GM19452 (cell line): ENCODE results near the gene UNC93A.
A peak's percentile ranks its signal among the peaks of the same experiment; 100 is the strongest.
"Not testable (repeated sequence)": the region's sequence is repeated elsewhere in the genome, so short reads cannot be mapped to it uniquely, and the experiment has no call there.

Experiments
- ATAC-seq: cut with Tn5 transposase; IDR thresholded peaks from one replicate; pipeline ENCODE4 v1.9.1; 2021; ENCODE audit not compliant: unreplicated experiment

The UNC93A gene

GRCh38 chr6:167338541-167339117 is 47.5 kb downstream of the UNC93A start:
- ATAC-seq: no peak

DNA sequence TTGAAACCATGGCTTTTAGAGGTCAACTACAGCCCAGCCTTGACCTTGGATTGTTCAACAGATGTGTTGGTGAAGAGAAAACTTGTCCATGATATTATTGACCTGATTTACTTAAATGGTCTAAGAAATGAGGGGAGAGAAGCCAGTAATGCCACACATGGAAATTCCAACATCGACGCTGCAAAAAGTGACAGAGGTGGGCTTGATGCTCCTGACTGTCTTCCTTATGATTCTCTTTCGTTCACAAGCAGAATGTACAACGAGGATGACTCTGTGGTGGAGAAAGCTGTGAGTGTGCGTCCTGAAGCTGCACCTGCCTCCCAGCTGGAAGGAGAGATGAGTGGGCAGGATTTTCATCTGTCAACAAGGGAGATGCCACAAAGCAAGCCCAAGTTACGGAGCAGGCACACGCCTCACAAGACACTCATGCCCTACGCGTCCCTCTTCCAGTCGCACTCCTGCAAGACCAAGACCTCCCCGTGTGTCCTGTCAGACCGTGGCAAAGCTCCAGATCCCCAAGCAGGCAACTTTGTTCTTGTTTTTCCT is 50.0 kb downstream of the UNC93A start:
- no peak for ATAC-seq

DNA sequence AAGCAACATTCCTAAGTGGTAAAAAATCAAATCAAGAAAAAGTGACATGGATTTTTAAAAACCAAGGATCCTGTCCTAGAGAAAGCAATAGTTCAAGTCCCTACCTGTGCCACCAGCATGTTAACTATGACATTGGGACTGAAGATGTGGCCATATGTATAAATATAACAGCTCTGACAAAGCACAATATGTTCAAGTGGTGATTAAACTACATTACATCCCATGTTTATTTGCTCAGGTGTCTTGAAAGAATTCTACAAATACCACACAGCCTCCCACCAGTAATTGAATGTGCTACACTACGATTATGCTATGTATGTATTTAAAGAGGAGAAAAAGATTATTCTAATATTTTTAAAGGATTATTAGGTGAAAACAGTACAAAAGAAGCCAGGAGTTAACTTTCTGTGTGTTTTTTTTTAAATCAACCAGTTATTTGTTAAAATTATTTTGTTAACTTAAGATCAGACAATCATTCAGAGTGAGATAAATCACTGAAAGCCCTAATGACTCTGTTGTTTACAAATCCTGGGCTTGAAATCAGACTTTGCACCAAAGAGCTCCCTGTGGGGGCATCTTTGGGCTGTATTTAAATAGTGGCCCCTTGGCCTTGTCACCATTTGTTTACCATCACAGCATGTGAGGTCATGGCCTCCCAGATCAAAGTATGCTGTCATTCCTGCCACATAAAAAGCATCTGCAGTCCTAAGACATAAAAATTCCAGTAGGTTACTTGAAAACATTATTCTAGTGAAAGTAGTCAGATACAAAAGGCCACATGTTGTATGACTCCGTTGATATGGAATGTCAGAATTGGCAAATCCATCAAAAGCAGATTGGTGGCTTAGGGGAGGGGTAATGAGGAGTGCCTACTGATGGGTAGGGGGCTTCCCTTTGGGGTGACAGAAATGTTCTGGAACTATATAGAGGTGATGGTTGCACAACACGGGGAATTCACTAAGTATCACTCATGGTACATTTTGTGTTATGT is 50.8 kb downstream of the UNC93A start:
- ATAC-seq: no peak

- no peak for ATAC-seq
Measured at GRCh38 chr6:167342879-167343610, 51.9 kb downstream of the UNC93A start.

- ATAC-seq: no peak
Measured at GRCh38 chr6:167345348-167345747, 54.2 kb downstream of the UNC93A start.

DNA sequence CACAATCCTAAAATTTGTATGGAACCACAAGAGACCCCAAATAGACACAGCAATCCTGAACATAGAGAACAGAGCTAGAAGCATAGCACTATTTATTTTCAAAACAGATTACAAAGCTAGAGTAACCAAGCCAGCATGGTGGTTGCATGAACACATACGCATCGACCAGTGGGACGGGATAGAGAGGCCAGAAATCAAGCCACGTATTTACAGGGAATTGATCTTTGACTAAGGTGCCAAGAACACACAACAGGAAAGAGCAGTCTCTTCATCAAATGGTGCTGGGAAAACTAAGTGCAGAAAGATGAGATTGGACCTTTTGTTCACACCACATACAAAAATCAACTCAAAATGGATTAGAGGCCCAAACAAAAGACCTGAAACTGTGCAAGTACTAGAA is 54.8 kb downstream of the UNC93A start:
- ATAC-seq: no peak

- no peak for ATAC-seq
Measured at GRCh38 chr6:167347226-167347625, 56.1 kb downstream of the UNC93A start.

DNA sequence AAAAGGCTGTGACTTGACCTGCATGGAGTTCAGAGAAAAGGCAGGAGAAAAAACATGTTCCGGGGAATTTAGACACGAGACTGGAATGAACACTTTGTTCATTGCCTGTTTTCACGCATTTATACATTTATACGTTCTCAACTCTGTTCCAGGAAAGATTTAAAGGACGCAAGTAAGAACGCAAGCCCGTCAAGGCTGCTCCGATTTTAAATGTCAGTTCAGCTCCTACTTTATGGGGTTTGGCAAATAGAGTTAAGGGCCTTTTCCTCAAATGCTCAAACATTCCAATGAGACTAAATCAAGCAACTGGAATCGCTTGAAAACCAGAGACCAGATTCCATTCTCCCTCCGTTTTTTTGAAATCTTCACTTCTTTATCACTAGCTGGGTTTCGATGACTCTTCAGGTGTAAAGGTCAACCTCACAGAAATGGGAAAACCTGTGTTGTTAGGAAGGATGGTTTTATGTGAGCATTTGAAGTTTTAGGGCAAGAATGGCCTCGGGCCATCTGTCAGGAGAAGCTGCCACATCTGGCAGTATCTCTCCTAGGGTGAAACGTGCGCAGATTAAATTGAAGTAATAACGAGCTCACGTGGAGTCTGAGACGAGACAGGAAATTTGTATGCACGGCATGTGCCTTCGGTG is 58.6 kb downstream of the UNC93A start:
- ATAC-seq: no peak

- no peak for ATAC-seq
Measured at GRCh38 chr6:167350275-167350696, 59.2 kb downstream of the UNC93A start.

DNA sequence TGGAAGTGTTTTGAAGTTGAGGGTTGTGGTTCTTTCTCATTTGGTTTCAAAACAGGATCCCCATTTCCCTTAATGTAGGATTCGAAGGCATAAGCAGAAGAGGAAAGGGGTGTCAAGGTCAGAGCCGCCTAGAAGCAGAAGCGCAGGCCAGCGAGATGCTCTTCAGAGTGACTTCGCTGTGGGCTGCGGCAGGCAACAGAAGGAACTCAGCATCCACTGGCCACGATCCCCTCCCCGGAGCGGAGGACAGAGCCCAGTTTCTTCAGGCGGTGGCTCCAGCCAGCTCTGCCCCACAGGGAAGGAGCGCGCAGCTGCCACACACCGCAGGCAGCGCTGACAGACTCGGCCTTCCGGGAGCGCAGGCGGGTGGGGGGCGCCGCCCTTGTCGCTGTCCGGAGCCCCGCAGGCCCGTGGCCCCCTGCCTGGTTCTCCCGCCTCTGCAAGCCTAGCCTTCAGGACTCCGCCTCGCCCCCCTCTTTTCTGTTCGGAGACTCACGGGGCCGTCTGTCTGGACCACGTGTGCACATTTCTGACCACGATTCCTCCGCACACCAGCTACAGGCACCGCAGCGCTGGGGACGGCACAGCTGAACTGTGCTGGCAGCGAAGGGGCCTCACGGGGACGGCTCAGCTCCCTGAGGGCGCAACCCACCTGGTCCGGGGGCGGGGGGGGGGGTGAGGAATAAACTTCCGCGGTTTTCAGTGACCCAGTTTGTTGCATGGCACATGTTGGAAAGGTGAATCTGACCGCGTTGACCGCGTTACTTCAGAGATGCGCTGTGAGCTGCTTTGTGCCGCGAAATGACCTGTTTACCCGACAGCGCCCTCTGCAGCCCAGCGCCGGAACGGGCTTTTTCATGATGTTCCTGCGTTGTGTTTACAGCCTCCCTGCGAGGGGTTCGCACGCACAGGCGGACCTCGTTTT is 59.9 kb downstream of the UNC93A start:
- peak; percentile 65 for ATAC-seq

- peak; percentile 55 for ATAC-seq
Measured at GRCh38 chr6:167351656-167352345, 60.7 kb downstream of the UNC93A start.

GRCh38 chr6:167356874-167357273 is 65.8 kb downstream of the UNC93A start:
- ATAC-seq: no peak

DNA sequence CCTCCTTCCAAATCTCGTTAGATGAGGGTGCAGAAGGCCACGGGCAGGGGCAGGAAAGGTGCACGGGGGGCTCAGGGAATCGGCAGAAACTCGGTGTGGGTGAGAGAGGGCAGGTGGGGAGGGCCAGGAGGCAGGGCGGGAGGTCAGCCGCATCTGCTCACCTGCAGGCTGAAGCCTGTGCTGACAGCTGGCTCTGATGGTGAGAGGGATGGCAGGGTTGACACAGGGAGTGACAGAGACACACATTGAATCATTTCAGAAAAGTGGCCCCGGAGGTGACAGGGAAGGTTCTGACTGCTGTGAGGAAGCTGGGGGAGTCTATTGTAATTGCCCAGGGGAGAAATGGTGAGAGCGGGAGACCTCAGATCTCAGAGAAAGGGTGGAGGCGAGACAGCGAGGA is 67.3 kb downstream of the UNC93A start:
- not testable (repeated sequence) for ATAC-seq

GRCh38 chr6:167361170-167361569 is 70.1 kb downstream of the UNC93A start:
- not testable (repeated sequence) for ATAC-seq
